K562 (cell line): ENCODE measurements around the gene DERL3. TPM values are rescaled to one million over a fixed set of nuclear protein-coding genes. Genes with fewer than 3 reads are reported as not detected.

Experiments
- ATAC-seq: fragments of 200-7000 bp; cut with Tn5 transposase; 3 replicates; pipeline ENCODE4 v1.9.1; 2020; ENCODE audit warnings: moderate library complexity
- BruUV-seq: library from RNA; stranded (reverse); fragments of 400-500 nt; replicated peaks from 2 replicates; lab custom pipeline; 2021; lab: Mats Ljungman, UMichigan
- CTCF ChIA-PET: fragments of 300-600 bp; formaldehyde crosslinking; extraction: SDS; loops from one replicate; lab custom pipeline; 2021; ENCODE audit warnings: low intra/inter-chr PET ratio; lab: Yijun Ruan, JAX
- POLR2A ChIA-PET: fragments of 300-600, 350-650 bp; sonication (Branson Sonifier 250); formaldehyde crosslinking; extraction: SDS; loops from one replicate; lab custom pipeline; 2021; ENCODE audit warnings: antibody characterized with exemption, inconsistent platforms; lab: Yijun Ruan, JAX
- DNase-seq, 4 experiments: peaks; one replicate each; pipeline versions ENCODE4 v3.0.0 to v3.0.0-alpha.2; 2011 to 2018; ENCODE audit warnings: low spot score in 3 of 4, mixed read lengths in 3 of 4; ENCODE audit errors: extremely low read depth in 1 of 4
- FAIRE-seq: peaks from 2 replicates; lab custom pipeline; 2011; peaks lifted over from hg19 to GRCh38; lab: Jason Lieb, UNC
- H2AFZ ChIP-seq: 2 replicates; pipeline ENCODE4 v1.6.0; 2011; ENCODE audit warnings: low read depth, low read length, control low read depth, inconsistent platforms
- H3K27ac ChIP-seq: fragments of 200-600 bp; 3 replicates; pipeline ENCODE4 v1.8.0; 2011; ENCODE audit warnings: low read depth, mild to moderate bottlenecking, control low read depth, inconsistent platforms, low read length, moderate library complexity, mixed read lengths; ENCODE audit errors: extremely low read depth
- H3K27me3 ChIP-seq, 2 experiments: fragments of 300-600 bp in 1 of 2; 2 replicates in 1 of 2; 3 replicates in 1 of 2; pipeline versions ENCODE4 v1.6.0 to v1.8.0; 2011; ENCODE audit warnings: inconsistent platforms in 2 of 2, low read length in 2 of 2, mild to moderate bottlenecking in 1 of 2, mixed read lengths in 1 of 2, moderate library complexity in 1 of 2; ENCODE audit not compliant: control insufficient read depth in 2 of 2, insufficient read depth in 2 of 2
- H3K36me3 ChIP-seq: fragments of 300-600 bp; 3 replicates; pipeline ENCODE4 v1.8.0; 2011; ENCODE audit warnings: mild to moderate bottlenecking, low read length, inconsistent platforms; ENCODE audit not compliant: control insufficient read depth, insufficient read depth
- H3K4me1 ChIP-seq, 2 experiments: fragments of 200-600 bp in 1 of 2; replicated peaks in 1 of 2; 2 replicates in 1 of 2; 3 replicates in 1 of 2; pipeline versions ENCODE4 v1.5.1 to v1.8.0; 2011; ENCODE audit warnings: inconsistent platforms in 2 of 2, low read length in 2 of 2, mild to moderate bottlenecking in 1 of 2, mixed read lengths in 1 of 2, moderate library complexity in 1 of 2; ENCODE audit not compliant: control insufficient read depth in 2 of 2, insufficient read depth in 2 of 2
- H3K4me2 ChIP-seq: 2 replicates; pipeline ENCODE4 v1.6.1; 2011; ENCODE audit warnings: low read length, control low read depth, inconsistent platforms, mixed read lengths; ENCODE audit not compliant: insufficient read depth
- H3K4me3 ChIP-seq: fragments of 200-600 bp; sonication (generic), shearing (Covaris generic); 2 replicates; pipeline ENCODE4 v1.5.1; 2016; ENCODE audit warnings: control low read depth, inconsistent platforms
- H3K79me2 ChIP-seq: fragments of 200-600 bp; 3 replicates; pipeline ENCODE4 v1.8.0; 2011; ENCODE audit warnings: low read length, inconsistent platforms; ENCODE audit not compliant: control insufficient read depth, insufficient read depth
- H3K9ac ChIP-seq, 2 experiments: 2 replicates each; pipeline versions ENCODE4 v1.6.0 to v1.6.1; 2011; ENCODE audit warnings: low read depth in 2 of 2, low read length in 2 of 2, control low read depth in 1 of 2, inconsistent platforms in 1 of 2, mild to moderate bottlenecking in 1 of 2, mixed read lengths in 1 of 2; ENCODE audit not compliant: insufficient read depth in 1 of 2
- H3K9me1 ChIP-seq: one replicate; pipeline ENCODE4 v1.6.0; 2011; ENCODE audit warnings: inconsistent platforms, mild to moderate bottlenecking, low read length, moderate library complexity; ENCODE audit not compliant: control insufficient read depth, insufficient read depth
- H3K9me3 ChIP-seq: replicated peaks from 2 replicates; pipeline ENCODE4 v1.5.1; 2011; ENCODE audit warnings: low read depth, low read length, inconsistent platforms; ENCODE audit not compliant: control insufficient read depth, insufficient read depth
- H4K20me1 ChIP-seq: replicated peaks from 2 replicates; pipeline ENCODE4 v1.6.1; 2011; ENCODE audit warnings: low read length, inconsistent platforms, mixed read lengths; ENCODE audit not compliant: control insufficient read depth, insufficient read depth
- NBN ChIP-seq: fragments of 450-650 bp; IDR thresholded peaks from 2 replicates; pipeline ENCODE4 v1.6.1; 2016; ENCODE audit warnings: low read depth, mild to moderate bottlenecking
- THAP12 ChIP-seq: fragments of 250-450 bp; sonication (Bioruptor Pico); IDR thresholded peaks from 2 replicates; pipeline ENCODE4 v1.9.0; 2021; ENCODE audit warnings: mild to moderate bottlenecking, inconsistent platforms
- VEZF1 ChIP-seq: fragments of 200-800 bp; sonication (Bioruptor generic); IDR thresholded peaks from 2 replicates; pipeline ENCODE4 v1.6.1; 2017; ENCODE audit warnings: missing genetic modification characterization, missing compliant biosample characterization
- ZBTB33 ChIP-seq: sonication (generic); formaldehyde crosslinking; IDR thresholded peaks from 2 replicates; pipeline ENCODE4 v1.8.1; 2023; ENCODE audit warnings: mild to moderate bottlenecking, missing genetic modification reagents
- ZNF740 ChIP-seq, 3 experiments: fragments of 200-800 bp in 1 of 3; sonication (Bioruptor generic) in 1 of 3; sonication (generic) in 1 of 3; formaldehyde crosslinking in 1 of 3; IDR thresholded peaks; 2 replicates each; pipeline versions ENCODE4 v1.6.1 to v1.8.0; 2016 to 2022; ENCODE audit warnings: mild to moderate bottlenecking in 2 of 3, missing compliant biosample characterization in 2 of 3, missing genetic modification characterization in 2 of 3, missing genetic modification reagents in 1 of 3
- WGBS: fragments of 100-300 bp; shearing (Covaris generic); methylation state at CpG from one replicate; pipeline ENCODE4 v1.1.6; 2016; ENCODE audit warnings: low coverage, mixed read lengths; ENCODE audit not compliant: insufficient coverage; ENCODE audit errors: missing lambda C conversion rate; 5-methylcytosine and 5-hydroxymethylcytosine counted together
- in situ Hi-C: fragments of 300-500 bp; cut with MboI; formaldehyde crosslinking; loops from 4 replicates; pipeline ENCODE4 v1.15.0; 2018; ENCODE audit warnings: inconsistent platforms, mixed read lengths
- intact Hi-C: fragments of 100-400 bp; cut with micrococcal nuclease; formaldehyde crosslinking; loops from 2 replicates; pipeline ENCODE4 v1.14.2; 2022
- polyA plus RNA-seq, 8 experiments: library from polyadenylated mRNA; depleted of rRNA in 4 of 8; stranded (reverse) in 5 of 8; unstranded in 3 of 8; fragments of >200 nt; fragmentation: Nextera tagmentation in 2 of 8; fragmentation: Illumina TruSeq in 1 of 8; extraction: Ambion mirVana in 2 of 8; extraction: Trizol in 1 of 8; gene quantifications; 2 replicates each; pipeline versions ENCODE4 v1.2.1 to v1.2.3, GENCODE V29; 2011 to 2014; ENCODE audit warnings: inconsistent platforms in 1 of 8, missing spikeins in 1 of 8
- total RNA-seq, 7 experiments: library from RNA; depleted of rRNA in 6 of 7; stranded (reverse); fragments of >200 nt in 6 of 7; fragmentation: Illumina TruSeq in 2 of 7; extraction: Trizol in 2 of 7; gene quantifications; 2 replicates each; pipeline versions ENCODE4 v1.2.1 to v1.2.3, GENCODE V29; 2011 to 2021; ENCODE audit warnings: low replicate concordance in 1 of 7
- TF ChIP-seq, protein P1 (sequence below): fragments of 150-350 bp; conservative IDR thresholded peaks from 2 replicates; pipeline ENCODE4 v1.6.1; 2014; ENCODE audit warnings: low read length

Gene DERL3
- total and polyA plus RNA-seq, 9 of the 15 experiments (the other 6 are each of a cell fraction or from before 2014, with no cell fraction given), result 1.3 to 12.4 (median 4.8) TPM

DNA sequence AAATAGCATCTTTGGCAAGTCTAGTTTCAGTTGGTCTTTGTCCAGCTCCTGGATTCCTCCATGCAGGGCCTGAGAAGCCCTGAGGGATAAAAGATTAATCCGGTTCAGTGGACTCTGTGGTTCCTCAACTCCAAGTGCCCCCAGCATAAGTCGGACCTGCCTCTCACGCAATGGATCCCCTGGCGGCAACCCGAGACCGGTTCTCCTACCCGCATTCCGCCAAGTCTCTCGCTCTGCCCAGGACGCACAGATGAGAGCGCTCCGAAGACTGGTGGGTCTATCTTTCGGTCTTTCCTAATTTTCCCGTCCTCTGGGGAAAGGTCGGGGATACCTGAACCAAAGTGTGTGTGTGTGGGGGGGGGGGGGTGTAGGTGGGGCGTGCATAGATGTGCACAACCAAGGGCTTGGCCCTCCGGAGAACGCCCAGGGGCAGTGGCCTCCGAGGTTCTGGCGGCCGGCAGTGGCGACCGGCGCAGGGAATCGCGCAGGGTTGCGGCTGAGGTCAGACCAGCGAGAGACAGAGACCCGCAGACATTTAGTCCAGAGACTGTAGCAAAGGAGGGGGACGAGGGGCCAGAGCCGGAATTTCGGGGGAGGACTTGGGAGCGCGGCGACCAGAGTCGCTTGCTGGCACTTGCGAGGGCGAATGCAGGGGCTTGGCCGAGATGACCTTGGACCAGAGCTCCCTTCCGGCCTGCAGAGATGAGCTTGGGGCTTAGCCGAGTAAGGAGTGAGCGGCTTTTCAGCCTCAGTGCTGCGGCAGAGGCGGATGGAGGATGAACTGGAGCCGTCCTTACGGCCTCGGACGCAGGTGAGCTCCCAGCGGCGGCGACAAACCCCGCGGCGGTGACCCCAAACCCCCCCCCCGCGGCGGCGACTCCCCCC is 18.2 kb upstream of the DERL3 start:
- DNase-seq (no peak), ATAC-seq (peak; percentile 52), FAIRE-seq (no peak)
- H3K9me3 ChIP-seq, result no peaks in the 10 kb centered on the region
- no peaks in the 10 kb centered on the region for H3K9me1 ChIP-seq
- no peaks in the 10 kb centered on the region for H3K36me3 ChIP-seq
- peak overlapping the region; percentile 38 for H3K27ac ChIP-seq
- H3K9ac ChIP-seq, result peak overlapping the region; percentile 60 to 91; a peak in 3 of 4 replicates
- peak overlapping the region; percentile 89 for H3K4me2 ChIP-seq
- peak overlapping the region; percentile 94 for H2AFZ ChIP-seq
- H4K20me1 ChIP-seq, result no peaks in the 10 kb centered on the region
- no peaks in the 10 kb centered on the region for H3K79me2 ChIP-seq
- 55% methylated on average over 25 of the region's 58 CpGs for WGBS
- BruUV-seq, result no TSS peak
- H3K4me1 ChIP-seq, result peaks cover 0 to 19% of the 10 kb centered on the region in 2 experiments; a peak in 3 of 5 replicates
- ChIA-PET CTCF (no interaction called here), POLR2A (interaction anchor here (0.6 kb wide), 2 partner anchors 487 to 1057 kb away, joined by 3 read pairs; no protein-coding TSS in a partner anchor)
- intact Hi-C loops, result no loop called here
- H3K27me3 ChIP-seq, result no peaks in the 10 kb centered on the region
- TF ChIP-seq ZBTB33 (CRISPR knock-in tag) (peak; percentile 31; the same call in 1 of the 2 replicates), ZNF740 (CRISPR knock-in tag; IDR thresholded peaks at IDR 0.05) (peak; percentile 62), ZNF740 (tag; IDR thresholded peaks at IDR 0.05) (peak in 1 of 2 experiments; percentile 72; a peak in 1 of 4 replicates), NBN (no peak), VEZF1 (CRISPR knock-in tag) (0 out of 2 replicates have a peak, but pooled peaks have one; percentile 44), THAP12 (CRISPR knock-in tag) (no peak)
- TF ChIP-seq, protein P1, sequence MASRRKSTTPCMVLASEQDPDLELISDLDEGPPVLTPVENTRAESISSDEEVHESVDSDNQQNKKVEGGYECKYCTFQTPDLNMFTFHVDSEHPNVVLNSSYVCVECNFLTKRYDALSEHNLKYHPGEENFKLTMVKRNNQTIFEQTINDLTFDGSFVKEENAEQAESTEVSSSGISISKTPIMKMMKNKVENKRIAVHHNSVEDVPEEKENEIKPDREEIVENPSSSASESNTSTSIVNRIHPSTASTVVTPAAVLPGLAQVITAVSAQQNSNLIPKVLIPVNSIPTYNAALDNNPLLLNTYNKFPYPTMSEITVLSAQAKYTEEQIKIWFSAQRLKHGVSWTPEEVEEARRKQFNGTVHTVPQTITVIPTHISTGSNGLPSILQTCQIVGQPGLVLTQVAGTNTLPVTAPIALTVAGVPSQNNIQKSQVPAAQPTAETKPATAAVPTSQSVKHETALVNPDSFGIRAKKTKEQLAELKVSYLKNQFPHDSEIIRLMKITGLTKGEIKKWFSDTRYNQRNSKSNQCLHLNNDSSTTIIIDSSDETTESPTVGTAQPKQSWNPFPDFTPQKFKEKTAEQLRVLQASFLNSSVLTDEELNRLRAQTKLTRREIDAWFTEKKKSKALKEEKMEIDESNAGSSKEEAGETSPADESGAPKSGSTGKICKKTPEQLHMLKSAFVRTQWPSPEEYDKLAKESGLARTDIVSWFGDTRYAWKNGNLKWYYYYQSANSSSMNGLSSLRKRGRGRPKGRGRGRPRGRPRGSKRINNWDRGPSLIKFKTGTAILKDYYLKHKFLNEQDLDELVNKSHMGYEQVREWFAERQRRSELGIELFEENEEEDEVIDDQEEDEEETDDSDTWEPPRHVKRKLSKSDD, result 0 out of 2 replicates have a peak, but pooled peaks have one; percentile 12
- in situ Hi-C loops, result loop anchor here (25.0 kb wide), 1 partner anchor 545 kb away; no protein-coding TSS in a partner anchor
- H3K4me3 ChIP-seq, result peak overlapping the region; percentile 51
